ENCODE results near the gene ENG. TPM values are rescaled to one million over a fixed set of nuclear protein-coding genes. Genes with fewer than 3 reads are reported as not detected.
"Not testable (repeated sequence)": the region's sequence is repeated elsewhere in the genome, so short reads cannot be mapped to it uniquely, and the experiment has no call there.

Gene ENG
- total and polyA plus RNA-seq, 2 donors from 2014 or later: 135 to 158 TPM

- intact Hi-C loops (cut with DNase I): no loop called here
Observed at GRCh38 chr9:127781806-127782205, 72.7 kb downstream of the ENG start.

GRCh38 chr9:127780909-127781308, 73.5 kb downstream of the ENG start:
- H3K9ac ChIP-seq (ENCODE audit: low read length in 3 of 3); H3K4me1 ChIP-seq (ENCODE audit: control insufficient read depth in 2 of 3, insufficient read depth in 2 of 3, low read depth in 1 of 3, low read length in 3 of 3); H3K27me3 ChIP-seq (ENCODE audit: control insufficient read depth, insufficient read depth, low read length); H3K36me3 ChIP-seq (ENCODE audit: control insufficient read depth in 2 of 3, insufficient read depth in 3 of 3, low read length in 3 of 3); FAIRE-seq; H3K9me3 ChIP-seq (ENCODE audit: control insufficient read depth in 2 of 3, insufficient read depth in 1 of 3, low read length in 3 of 3); intact Hi-C loops (cut with DNase I); H3K4me3 ChIP-seq (ENCODE audit: low read length in 3 of 3); H3K27ac ChIP-seq (ENCODE audit: low read depth in 2 of 2, low read length in 2 of 2); DNase-seq: not testable (repeated sequence)

More at GRCh38 chr9:127781806-127782205, 72.7 kb downstream of the ENG start:
- no peak overlapping the region for H3K4me3 ChIP-seq (ENCODE audit: low read length in 3 of 3)
- H3K9me3 ChIP-seq (ENCODE audit: control insufficient read depth in 2 of 3, insufficient read depth in 1 of 3, low read length in 3 of 3): no peaks in the 10 kb centered on the region
- TF ChIP-seq CTCF (IDR thresholded peaks at IDR 0.05; ENCODE audit: borderline replicate concordance, extremely low read depth, insufficient read depth): no peak
- H3K4me1 ChIP-seq (ENCODE audit: control insufficient read depth in 2 of 3, insufficient read depth in 2 of 3, low read depth in 1 of 3, low read length in 3 of 3): peaks cover 0 to 6% (median 0%) of the 10 kb centered on the region in 3 donors
- DNase-seq: no peak
- H3K9ac ChIP-seq (ENCODE audit: low read length in 3 of 3): no peak overlapping the region
- no peaks in the 10 kb centered on the region for H3K36me3 ChIP-seq (ENCODE audit: control insufficient read depth in 2 of 3, insufficient read depth in 3 of 3, low read length in 3 of 3)
- H3K27me3 ChIP-seq (ENCODE audit: control insufficient read depth, insufficient read depth, low read length): no peaks in the 10 kb centered on the region
- H3K27ac ChIP-seq (ENCODE audit: low read depth in 2 of 2, low read length in 2 of 2): no peak overlapping the region
- FAIRE-seq: no peak

- peaks cover 0 to 6% (median 0%) of the 10 kb centered on the region in 3 donors for H3K4me1 ChIP-seq (ENCODE audit: control insufficient read depth in 2 of 3, insufficient read depth in 2 of 3, low read depth in 1 of 3, low read length in 3 of 3)
- no peaks in the 10 kb centered on the region for H3K27me3 ChIP-seq (ENCODE audit: control insufficient read depth, insufficient read depth, low read length)
- no peak for TF ChIP-seq CTCF (IDR thresholded peaks at IDR 0.05; ENCODE audit: borderline replicate concordance, extremely low read depth, insufficient read depth)
- intact Hi-C loops (cut with DNase I): no loop called here
- DNase-seq (no peak), FAIRE-seq (no peak)
- H3K9me3 ChIP-seq (ENCODE audit: control insufficient read depth in 2 of 3, insufficient read depth in 1 of 3, low read length in 3 of 3): no peaks in the 10 kb centered on the region
- no peak overlapping the region for H3K4me3 ChIP-seq (ENCODE audit: low read length in 3 of 3)
- H3K36me3 ChIP-seq (ENCODE audit: control insufficient read depth in 2 of 3, insufficient read depth in 3 of 3, low read length in 3 of 3): no peaks in the 10 kb centered on the region
- no peak overlapping the region for H3K9ac ChIP-seq (ENCODE audit: low read length in 3 of 3)
- no peak overlapping the region for H3K27ac ChIP-seq (ENCODE audit: low read depth in 2 of 2, low read length in 2 of 2)
Observed at GRCh38 chr9:127780126-127780885, 74.2 kb downstream of the ENG start.

GRCh38 chr9:127779136-127779981, 75.1 kb downstream of the ENG start:
- peak overlapping the region in 1 of 2 donors; percentile 55 for H3K27ac ChIP-seq (ENCODE audit: low read depth in 2 of 2, low read length in 2 of 2)
- intact Hi-C loops (cut with DNase I): loop anchor here (5.0 kb wide), 1 partner anchor 37 kb away; no protein-coding TSS in a partner anchor
- FAIRE-seq (no peak), DNase-seq (no peak)
- no peaks in the 10 kb centered on the region for H3K36me3 ChIP-seq (ENCODE audit: control insufficient read depth in 2 of 3, insufficient read depth in 3 of 3, low read length in 3 of 3)
- no peak overlapping the region for H3K4me3 ChIP-seq (ENCODE audit: low read length in 3 of 3)
- H3K9me3 ChIP-seq (ENCODE audit: control insufficient read depth in 2 of 3, insufficient read depth in 1 of 3, low read length in 3 of 3): no peaks in the 10 kb centered on the region
- H3K4me1 ChIP-seq (ENCODE audit: control insufficient read depth in 2 of 3, insufficient read depth in 2 of 3, low read depth in 1 of 3, low read length in 3 of 3): peaks cover 0 to 3% (median 0%) of the 10 kb centered on the region in 3 donors
- H3K27me3 ChIP-seq (ENCODE audit: control insufficient read depth, insufficient read depth, low read length): no peaks in the 10 kb centered on the region
- no peak for TF ChIP-seq CTCF (IDR thresholded peaks at IDR 0.05; ENCODE audit: borderline replicate concordance, extremely low read depth, insufficient read depth)
- no peak overlapping the region for H3K9ac ChIP-seq (ENCODE audit: low read length in 3 of 3)
